Epithelial cell of esophagus (primary cell): ENCODE measurements around the gene STYX.

Source experiments
- DNase-seq: peaks from one replicate; pipeline ENCODE4 v3.0.0; 2010; ENCODE audit warnings: low read depth
- H3K4me3 ChIP-seq: 2 replicates; pipeline ENCODE4 v1.5.1; 2011; ENCODE audit warnings: mild to moderate bottlenecking, low read length, control low read depth
- TF ChIP-seq, protein P1 (sequence below): IDR thresholded peaks from 2 replicates; pipeline ENCODE4 v1.5.1; 2011; ENCODE audit warnings: low read depth, mild to moderate bottlenecking, low read length, control low read depth, inconsistent platforms; ENCODE audit not compliant: insufficient read depth; ENCODE audit errors: missing control alignments

STYX gene

DNA sequence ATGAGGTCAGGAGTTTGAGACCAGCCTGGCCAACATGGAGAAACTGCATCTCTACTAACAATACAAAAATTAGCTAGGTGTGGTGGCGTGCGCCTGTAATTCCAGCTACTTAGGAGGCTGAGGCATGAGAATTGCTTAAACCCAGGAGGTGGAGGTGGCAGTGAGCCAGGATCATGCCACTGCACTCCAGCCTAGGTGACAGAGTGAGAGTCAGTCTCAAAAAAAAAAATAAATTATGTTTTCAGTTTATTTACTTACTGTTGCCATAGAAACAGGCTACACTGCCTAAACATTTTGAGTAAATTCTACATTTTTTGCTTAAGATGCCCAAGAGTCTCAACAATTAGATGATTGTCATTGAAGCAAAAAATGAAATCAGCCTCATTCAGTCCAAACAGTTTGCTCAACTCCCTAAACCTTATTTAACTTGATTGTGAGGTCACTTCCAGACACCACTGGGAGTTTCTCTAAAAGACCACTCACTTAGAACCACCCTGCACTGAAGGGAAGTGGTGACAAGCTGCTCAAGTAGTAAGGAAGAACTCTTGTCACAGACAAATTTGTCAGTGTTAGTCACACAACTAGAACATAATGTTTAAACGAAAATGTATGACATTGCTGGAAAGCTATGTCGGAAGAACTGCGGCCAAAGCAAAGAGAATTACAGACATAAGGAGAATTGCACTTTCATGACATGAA lies 71.2 kb downstream of the STYX start:
- H3K4me3 ChIP-seq, result no peak overlapping the region
- peak; percentile 66 for DNase-seq
- TF ChIP-seq, protein P1, sequence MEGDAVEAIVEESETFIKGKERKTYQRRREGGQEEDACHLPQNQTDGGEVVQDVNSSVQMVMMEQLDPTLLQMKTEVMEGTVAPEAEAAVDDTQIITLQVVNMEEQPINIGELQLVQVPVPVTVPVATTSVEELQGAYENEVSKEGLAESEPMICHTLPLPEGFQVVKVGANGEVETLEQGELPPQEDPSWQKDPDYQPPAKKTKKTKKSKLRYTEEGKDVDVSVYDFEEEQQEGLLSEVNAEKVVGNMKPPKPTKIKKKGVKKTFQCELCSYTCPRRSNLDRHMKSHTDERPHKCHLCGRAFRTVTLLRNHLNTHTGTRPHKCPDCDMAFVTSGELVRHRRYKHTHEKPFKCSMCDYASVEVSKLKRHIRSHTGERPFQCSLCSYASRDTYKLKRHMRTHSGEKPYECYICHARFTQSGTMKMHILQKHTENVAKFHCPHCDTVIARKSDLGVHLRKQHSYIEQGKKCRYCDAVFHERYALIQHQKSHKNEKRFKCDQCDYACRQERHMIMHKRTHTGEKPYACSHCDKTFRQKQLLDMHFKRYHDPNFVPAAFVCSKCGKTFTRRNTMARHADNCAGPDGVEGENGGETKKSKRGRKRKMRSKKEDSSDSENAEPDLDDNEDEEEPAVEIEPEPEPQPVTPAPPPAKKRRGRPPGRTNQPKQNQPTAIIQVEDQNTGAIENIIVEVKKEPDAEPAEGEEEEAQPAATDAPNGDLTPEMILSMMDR, result no peak

GRCh38 chr14:52802597-52802996 lies 72.6 kb downstream of the STYX start:
- no peak overlapping the region for H3K4me3 ChIP-seq
- peak; percentile 94 for DNase-seq
- TF ChIP-seq, protein P1, result no peak

DNA sequence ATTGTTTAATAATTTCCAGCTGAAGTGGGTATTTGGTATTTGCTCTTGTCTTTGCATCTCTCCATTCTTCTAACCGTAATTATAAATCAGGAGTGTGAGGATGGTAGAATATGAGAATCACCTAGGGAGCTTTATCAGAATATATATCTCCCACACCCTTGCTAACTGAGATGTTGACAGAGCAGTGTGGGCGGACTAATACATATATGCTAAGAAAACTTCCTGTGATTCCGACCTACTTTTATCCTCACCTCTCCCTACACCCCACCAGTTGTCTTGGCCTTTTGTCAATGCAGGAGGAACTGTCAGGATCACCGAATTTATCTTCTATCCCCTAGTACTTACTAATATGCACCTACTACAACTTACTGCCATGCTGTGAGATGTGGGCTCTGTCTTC lies 76.1 kb downstream of the STYX start:
- TF ChIP-seq, protein P1, result no peak
- H3K4me3 ChIP-seq, result no peak overlapping the region
- DNase-seq, result no peak

DNA sequence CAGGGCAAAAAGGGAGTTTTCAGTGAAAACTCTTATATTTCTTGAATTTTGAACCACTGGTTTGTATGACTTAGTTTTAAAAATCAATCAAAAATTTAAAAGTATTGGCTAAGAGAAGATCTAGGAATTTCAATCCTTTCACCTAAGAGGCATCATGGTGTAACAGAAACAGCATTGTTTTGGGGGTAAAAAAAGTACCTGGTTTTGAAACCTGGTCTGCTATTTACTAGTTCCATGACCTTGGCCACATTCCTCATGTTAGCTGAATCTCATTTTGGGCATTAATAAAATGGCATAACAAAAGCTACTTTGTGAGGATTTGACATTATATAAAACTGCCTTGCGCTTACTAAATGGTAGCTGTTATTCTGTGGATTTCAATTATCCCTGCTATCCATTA lies 78.1 kb downstream of the STYX start:
- no peak for DNase-seq
- no peak overlapping the region for H3K4me3 ChIP-seq
- TF ChIP-seq, protein P1, result no peak

GRCh38 chr14:52821805-52822250 lies 91.9 kb downstream of the STYX start:
- TF ChIP-seq, protein P1, result no peak
- H3K4me3 ChIP-seq, result no peak overlapping the region
- DNase-seq, result no peak

DNA sequence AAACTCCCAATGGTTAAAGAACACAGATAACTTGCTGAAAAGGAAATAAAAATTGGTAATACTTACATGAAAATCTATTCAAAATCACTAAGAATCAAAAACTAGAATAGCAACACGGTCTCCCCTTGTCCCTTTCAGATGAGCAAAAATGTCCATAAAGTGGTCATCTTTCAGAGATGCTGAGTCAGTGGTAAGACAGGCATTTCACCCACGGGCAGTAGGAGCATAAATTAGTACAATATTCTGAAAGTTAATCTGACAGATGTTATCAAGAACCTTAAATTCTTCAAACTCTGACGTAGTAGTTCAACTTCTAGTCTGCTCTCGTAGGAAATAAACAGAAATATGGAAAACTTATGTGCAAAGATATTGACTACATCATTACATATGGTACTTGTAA lies 94.5 kb downstream of the STYX start:
- TF ChIP-seq, protein P1, result no peak
- DNase-seq, result no peak
- H3K4me3 ChIP-seq, result no peak overlapping the region
